ENCODE results near the gene CLSTN3. TPM values are rescaled to one million over a fixed set of nuclear protein-coding genes. Genes with fewer than 3 reads are reported as not detected.

CLSTN3 gene
- total and polyA plus RNA-seq, 2 of the 13 experiments (the other 11 are each of a cell fraction or from before 2014, with no cell fraction given): 26.2 to 94.1 TPM

DNA sequence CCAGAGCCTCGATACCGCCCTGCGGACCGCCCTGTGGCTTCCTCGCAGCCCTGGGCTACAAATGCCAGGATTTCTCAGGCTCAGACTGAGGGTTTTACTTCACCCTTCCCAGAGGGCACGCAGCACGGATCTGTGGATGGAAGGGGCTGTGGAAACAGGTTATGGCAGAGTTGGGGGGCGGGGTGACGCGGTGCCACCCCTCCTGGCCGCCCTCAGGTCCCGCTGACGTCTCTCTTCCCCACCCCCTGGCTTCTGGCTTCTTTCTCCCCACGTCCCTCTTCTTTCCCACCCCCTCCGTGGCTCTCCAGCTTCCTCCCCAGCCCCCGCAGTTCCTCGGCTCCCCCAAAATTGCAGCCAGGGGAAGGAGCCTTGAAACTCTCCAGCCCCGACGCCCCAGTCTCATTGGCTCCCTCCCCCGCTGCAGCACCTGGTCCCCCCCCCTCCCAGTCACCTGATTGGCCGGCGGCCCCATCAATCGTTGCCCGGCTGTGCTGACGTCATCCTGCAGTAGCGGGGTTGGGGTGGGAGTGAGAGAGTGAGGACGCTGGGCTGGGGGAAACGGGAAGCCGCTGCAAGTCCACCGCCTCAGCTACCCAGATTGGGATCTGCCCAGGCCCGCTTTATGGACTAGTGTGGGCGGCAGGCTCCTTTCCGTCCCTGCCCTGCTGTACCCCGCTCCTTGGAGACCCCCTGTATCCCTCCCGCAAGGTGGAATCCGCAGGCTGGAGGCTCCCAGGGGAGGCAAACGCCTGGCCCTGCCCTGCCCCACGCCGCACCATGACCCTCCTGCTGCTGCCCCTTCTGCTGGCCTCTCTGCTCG, at the start of gene CLSTN3 (continued):
- no peak for TF ChIP-seq ZFP36L1 (CRISPR knock-in tag; IDR thresholded peaks at IDR 0.05)
- no peak for TF ChIP-seq ZIK1 (CRISPR knock-in tag; IDR thresholded peaks at IDR 0.05; ENCODE audit: borderline replicate concordance, low read depth)
- peak; percentile 79 for TF ChIP-seq NFYB (CRISPR knock-in tag; IDR thresholded peaks at IDR 0.05)
- TF ChIP-seq, protein P1, sequence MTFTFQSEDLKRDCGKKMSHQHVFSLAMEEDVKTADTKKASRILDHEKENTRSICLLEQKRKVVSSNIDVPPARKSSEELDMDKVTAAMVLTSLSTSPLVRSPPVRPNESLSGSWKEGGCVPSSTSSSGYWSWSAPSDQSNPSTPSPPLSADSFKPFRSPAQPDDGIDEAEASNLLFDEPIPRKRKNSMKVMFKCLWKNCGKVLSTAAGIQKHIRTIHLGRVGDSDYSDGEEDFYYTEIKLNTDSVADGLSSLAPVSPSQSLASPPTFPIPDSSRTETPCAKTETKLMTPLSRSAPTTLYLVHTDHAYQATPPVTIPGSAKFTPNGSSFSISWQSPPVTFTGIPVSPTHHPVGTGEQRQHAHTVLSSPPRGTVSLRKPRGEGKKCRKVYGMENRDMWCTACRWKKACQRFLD (CRISPR knock-in tag; IDR thresholded peaks at IDR 0.05; ENCODE audit: borderline replicate concordance): no peak
- TF ChIP-seq, protein P2, sequence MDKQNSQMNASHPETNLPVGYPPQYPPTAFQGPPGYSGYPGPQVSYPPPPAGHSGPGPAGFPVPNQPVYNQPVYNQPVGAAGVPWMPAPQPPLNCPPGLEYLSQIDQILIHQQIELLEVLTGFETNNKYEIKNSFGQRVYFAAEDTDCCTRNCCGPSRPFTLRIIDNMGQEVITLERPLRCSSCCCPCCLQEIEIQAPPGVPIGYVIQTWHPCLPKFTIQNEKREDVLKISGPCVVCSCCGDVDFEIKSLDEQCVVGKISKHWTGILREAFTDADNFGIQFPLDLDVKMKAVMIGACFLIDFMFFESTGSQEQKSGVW (CRISPR knock-in tag; IDR thresholded peaks at IDR 0.05; ENCODE audit: borderline replicate concordance): no peak
- no peak for TF ChIP-seq MED13 (CRISPR knock-in tag; IDR thresholded peaks at IDR 0.05)
- TF ChIP-seq, protein P3, sequence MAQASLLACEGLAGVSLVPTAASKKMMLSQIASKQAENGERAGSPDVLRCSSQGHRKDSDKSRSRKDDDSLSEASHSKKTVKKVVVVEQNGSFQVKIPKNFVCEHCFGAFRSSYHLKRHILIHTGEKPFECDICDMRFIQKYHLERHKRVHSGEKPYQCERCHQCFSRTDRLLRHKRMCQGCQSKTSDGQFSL (CRISPR knock-in tag; IDR thresholded peaks at IDR 0.05): peak; percentile 85
- TF ChIP-seq RBFOX2 (IDR thresholded peaks at IDR 0.05; ENCODE audit: low read depth, low read length): peak; percentile 74
- TF ChIP-seq, protein P4, sequence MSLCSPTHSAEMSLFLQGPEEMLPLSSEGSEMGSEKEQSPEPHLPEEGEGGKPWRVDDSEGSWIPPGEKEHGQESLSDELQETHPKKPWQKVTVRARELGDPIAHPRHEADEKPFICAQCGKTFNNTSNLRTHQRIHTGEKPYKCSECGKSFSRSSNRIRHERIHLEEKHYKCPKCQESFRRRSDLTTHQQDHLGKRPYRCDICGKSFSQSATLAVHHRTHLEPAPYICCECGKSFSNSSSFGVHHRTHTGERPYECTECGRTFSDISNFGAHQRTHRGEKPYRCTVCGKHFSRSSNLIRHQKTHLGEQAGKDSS (CRISPR knock-in tag; IDR thresholded peaks at IDR 0.05; ENCODE audit: borderline replicate concordance, low read depth): no peak
- no peak for TF ChIP-seq ZNF350 (CRISPR knock-in tag; IDR thresholded peaks at IDR 0.05; ENCODE audit: borderline replicate concordance, low read depth)
- no peak for TF ChIP-seq TMF1 (CRISPR knock-in tag; IDR thresholded peaks at IDR 0.05; ENCODE audit: low read depth)
- TF ChIP-seq ZNF891 (CRISPR knock-in tag; IDR thresholded peaks at IDR 0.05): 0 out of 2 replicates have a peak, but pooled peaks have one; percentile 20
- TF ChIP-seq RNF2 (conservative IDR thresholded peaks at IDR 0.05; ENCODE audit: low read depth): no peak
- no peak for TF ChIP-seq MLLT10 (CRISPR knock-in tag; IDR thresholded peaks at IDR 0.05)
- TF ChIP-seq DNMT3B (CRISPR knock-in tag; conservative IDR thresholded peaks at IDR 0.05): no peak
- no peak for TF ChIP-seq SMAD3 (CRISPR knock-in tag; IDR thresholded peaks at IDR 0.05)
- no peak for TF ChIP-seq TBL1XR1 (IDR thresholded peaks at IDR 0.05; ENCODE audit: borderline replicate concordance, low read length, partially characterized antibody)
- TF ChIP-seq ZNF224 (CRISPR knock-in tag; IDR thresholded peaks at IDR 0.05): no peak
- TF ChIP-seq, protein P5, sequence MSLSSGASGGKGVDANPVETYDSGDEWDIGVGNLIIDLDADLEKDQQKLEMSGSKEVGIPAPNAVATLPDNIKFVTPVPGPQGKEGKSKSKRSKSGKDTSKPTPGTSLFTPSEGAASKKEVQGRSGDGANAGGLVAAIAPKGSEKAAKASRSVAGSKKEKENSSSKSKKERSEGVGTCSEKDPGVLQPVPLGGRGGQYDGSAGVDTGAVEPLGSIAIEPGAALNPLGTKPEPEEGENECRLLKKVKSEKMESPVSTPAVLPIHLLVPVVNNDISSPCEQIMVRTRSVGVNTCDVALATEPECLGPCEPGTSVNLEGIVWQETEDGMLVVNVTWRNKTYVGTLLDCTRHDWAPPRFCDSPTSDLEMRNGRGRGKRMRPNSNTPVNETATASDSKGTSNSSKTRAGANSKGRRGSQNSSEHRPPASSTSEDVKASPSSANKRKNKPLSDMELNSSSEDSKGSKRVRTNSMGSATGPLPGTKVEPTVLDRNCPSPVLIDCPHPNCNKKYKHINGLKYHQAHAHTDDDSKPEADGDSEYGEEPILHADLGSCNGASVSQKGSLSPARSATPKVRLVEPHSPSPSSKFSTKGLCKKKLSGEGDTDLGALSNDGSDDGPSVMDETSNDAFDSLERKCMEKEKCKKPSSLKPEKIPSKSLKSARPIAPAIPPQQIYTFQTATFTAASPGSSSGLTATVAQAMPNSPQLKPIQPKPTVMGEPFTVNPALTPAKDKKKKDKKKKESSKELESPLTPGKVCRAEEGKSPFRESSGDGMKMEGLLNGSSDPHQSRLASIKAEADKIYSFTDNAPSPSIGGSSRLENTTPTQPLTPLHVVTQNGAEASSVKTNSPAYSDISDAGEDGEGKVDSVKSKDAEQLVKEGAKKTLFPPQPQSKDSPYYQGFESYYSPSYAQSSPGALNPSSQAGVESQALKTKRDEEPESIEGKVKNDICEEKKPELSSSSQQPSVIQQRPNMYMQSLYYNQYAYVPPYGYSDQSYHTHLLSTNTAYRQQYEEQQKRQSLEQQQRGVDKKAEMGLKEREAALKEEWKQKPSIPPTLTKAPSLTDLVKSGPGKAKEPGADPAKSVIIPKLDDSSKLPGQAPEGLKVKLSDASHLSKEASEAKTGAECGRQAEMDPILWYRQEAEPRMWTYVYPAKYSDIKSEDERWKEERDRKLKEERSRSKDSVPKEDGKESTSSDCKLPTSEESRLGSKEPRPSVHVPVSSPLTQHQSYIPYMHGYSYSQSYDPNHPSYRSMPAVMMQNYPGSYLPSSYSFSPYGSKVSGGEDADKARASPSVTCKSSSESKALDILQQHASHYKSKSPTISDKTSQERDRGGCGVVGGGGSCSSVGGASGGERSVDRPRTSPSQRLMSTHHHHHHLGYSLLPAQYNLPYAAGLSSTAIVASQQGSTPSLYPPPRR (CRISPR knock-in tag; IDR thresholded peaks at IDR 0.05; ENCODE audit: borderline replicate concordance): no peak
- TF ChIP-seq GFI1 (CRISPR knock-in tag; IDR thresholded peaks at IDR 0.05; ENCODE audit: borderline replicate concordance): no peak
- no peak; the same call in 1 of the 2 replicates for TF ChIP-seq KDM5A (IDR thresholded peaks at IDR 0.05; ENCODE audit: borderline replicate concordance, low read length)

Data from HepG2 (cell line).